NT2/D1 (cell line): Measurements from ENCODE around the gene TAGLN.

Experiments used
- SUZ12 ChIP-seq: IDR thresholded peaks from 2 replicates; pipeline ENCODE4 v1.6.1; 2011; ENCODE audit not compliant: insufficient read length, insufficient read depth; ENCODE audit errors: extremely low read depth
- YY1 ChIP-seq: IDR thresholded peaks from 2 replicates; pipeline ENCODE4 v1.6.1; 2011; ENCODE audit not compliant: insufficient read length, insufficient read depth
- ZNF274 ChIP-seq: IDR thresholded peaks from 2 replicates; pipeline ENCODE4 v1.6.1; 2011; ENCODE audit warnings: mild to moderate bottlenecking, low read depth, low read length

DNA sequence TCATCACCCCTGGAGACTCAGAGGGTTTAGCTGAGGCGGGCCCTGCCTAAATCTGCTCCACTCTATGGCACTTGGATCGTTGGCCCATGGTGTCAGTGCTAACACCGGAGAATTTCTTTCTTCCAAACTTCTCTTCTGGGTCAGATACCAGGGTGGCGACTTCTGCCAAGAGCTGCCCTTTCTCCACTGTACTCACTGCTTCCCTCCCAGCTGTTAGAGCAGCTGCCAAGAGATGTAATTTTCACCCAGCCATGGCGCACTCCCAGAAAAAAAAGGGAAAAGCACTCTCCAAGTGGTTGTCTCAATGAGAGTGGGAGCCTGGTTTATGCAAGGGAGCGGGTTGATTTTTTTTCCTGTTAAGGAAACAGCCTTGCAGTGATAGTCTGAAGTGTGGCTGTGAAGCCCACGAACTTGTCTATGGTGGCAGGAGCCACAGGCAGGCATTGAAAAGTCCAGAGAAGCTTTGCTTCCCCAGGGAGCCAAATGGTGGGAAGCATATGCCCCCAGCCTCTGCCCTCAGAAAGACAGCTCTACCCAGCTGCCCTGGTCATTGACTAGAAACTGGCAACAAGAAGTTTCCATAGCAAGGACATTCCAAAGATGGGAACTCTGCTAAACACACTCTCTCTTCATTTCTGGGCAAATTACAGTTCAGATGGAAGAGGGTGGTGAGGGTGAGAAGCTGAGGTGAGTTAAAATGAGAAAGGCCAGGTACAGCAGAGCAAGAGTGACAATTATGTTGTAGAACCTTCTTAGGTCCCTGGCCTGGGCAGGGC lies 22.0 kb downstream of the TAGLN start:
- TF ChIP-seq YY1: no peak
- TF ChIP-seq ZNF274: no peak
- TF ChIP-seq SUZ12: no peak
